GM18873 (cell line): ENCODE results near the gene ANKMY2.
"Not testable (repeated sequence)": the region's sequence is repeated elsewhere in the genome, so short reads cannot be mapped to it uniquely, and the experiment has no call there.

Experiments used
- ATAC-seq: cut with Tn5 transposase; IDR thresholded peaks from one replicate; pipeline ENCODE4 v1.9.1; 2021; ENCODE audit warnings: mild to moderate bottlenecking, moderate library complexity, moderate number of reproducible peaks; ENCODE audit not compliant: unreplicated experiment, low FRiP score

Gene ANKMY2

GRCh38 chr7:16645593-16646471, at the start of gene ANKMY2, which contains the start of gene BZW2:
TSS of gene ANKMY2 (minus strand) at chr7:16645754. CDS start at chr7:16645573, 181 bp downstream.
TSS of gene BZW2 (plus strand) at chr7:16646181. CDS start at chr7:16665444, 19,263 bp downstream.
- ATAC-seq = peak; percentile 95

GRCh38 chr7:16694806-16695205, 49.3 kb upstream of the ANKMY2 start:
- no peak for ATAC-seq

GRCh38 chr7:16693601-16694318, 48.2 kb upstream of the ANKMY2 start:
- no peak for ATAC-seq

GRCh38 chr7:16691241-16691640, 45.7 kb upstream of the ANKMY2 start:
- no peak for ATAC-seq

- ATAC-seq = no peak
Observed at GRCh38 chr7:16688249-16688648, 42.7 kb upstream of the ANKMY2 start.

GRCh38 chr7:16685535-16685934, 40.0 kb upstream of the ANKMY2 start:
- no peak for ATAC-seq

GRCh38 chr7:16684935-16685334, 39.4 kb upstream of the ANKMY2 start:
- no peak for ATAC-seq

GRCh38 chr7:16678645-16679566, 33.4 kb upstream of the ANKMY2 start:
- not testable (repeated sequence) for ATAC-seq

GRCh38 chr7:16677978-16678494, 32.5 kb upstream of the ANKMY2 start:
- ATAC-seq = no peak

GRCh38 chr7:16675277-16675676, 29.7 kb upstream of the ANKMY2 start:
- no peak for ATAC-seq

- no peak for ATAC-seq
Observed at GRCh38 chr7:16671811-16672210, 26.3 kb upstream of the ANKMY2 start.

GRCh38 chr7:16670731-16671344, 25.3 kb upstream of the ANKMY2 start:
- ATAC-seq = no peak

- ATAC-seq = no peak
Observed at GRCh38 chr7:16670021-16670420, 24.5 kb upstream of the ANKMY2 start.

- no peak for ATAC-seq
Observed at GRCh38 chr7:16669581-16669980, 24.0 kb upstream of the ANKMY2 start.

GRCh38 chr7:16668978-16669377, 23.4 kb upstream of the ANKMY2 start:
- no peak for ATAC-seq

- no peak for ATAC-seq
Observed at GRCh38 chr7:16668049-16668858, 22.7 kb upstream of the ANKMY2 start.

- no peak for ATAC-seq
Observed at GRCh38 chr7:16667355-16667754, 21.8 kb upstream of the ANKMY2 start.

- ATAC-seq = no peak
Observed at GRCh38 chr7:16661924-16662323, 16.4 kb upstream of the ANKMY2 start.
